G401 (cell line): ENCODE results near the gene STAP2. TPM values are rescaled to one million over a fixed set of nuclear protein-coding genes. Genes with fewer than 3 reads are reported as not detected.
"Not testable (repeated sequence)": the region's sequence is repeated elsewhere in the genome, so short reads cannot be mapped to it uniquely, and the experiment has no call there.

Experiments used
- DNase-seq: peaks from one replicate; pipeline ENCODE4 v3.0.0-alpha.2; 2015; ENCODE audit warnings: low spot score
- in situ Hi-C: cut with HindIII; loops from 2 replicates; pipeline ENCODE4 v1.10.0; 2016; ENCODE audit warnings: low sequenced_read_pairs, mixed read lengths
- total RNA-seq: library from RNA; depleted of rRNA; stranded (reverse); fragments of >200 nt; shearing (Covaris generic); gene quantifications from 2 replicates; pipeline ENCODE4 v1.2.3, GENCODE V29; 2014

The STAP2 gene
- total RNA-seq, 1 experiment from 2014 or later = 26.0 TPM

GRCh38 chr19:4360081-4360569 lies 21.5 kb upstream of the STAP2 start:
- in situ Hi-C loops = no loop called here
- DNase-seq = no peak

- in situ Hi-C loops = no loop called here
- DNase-seq = no peak
Observed at GRCh38 chr19:4359627-4360000, 21.0 kb upstream of the STAP2 start.

- DNase-seq = no peak
- in situ Hi-C loops = no loop called here
Observed at GRCh38 chr19:4358709-4359626, 20.3 kb upstream of the STAP2 start.

GRCh38 chr19:4357921-4358326 lies 19.3 kb upstream of the STAP2 start:
- in situ Hi-C loops = no loop called here

GRCh38 chr19:4357095-4357797 lies 18.6 kb upstream of the STAP2 start:
- DNase-seq = peak; percentile 51
- in situ Hi-C loops = no loop called here

More at GRCh38 chr19:4357921-4358326, 19.3 kb upstream of the STAP2 start:
- peak; percentile 41 for DNase-seq

GRCh38 chr19:4354897-4355296 lies 16.3 kb upstream of the STAP2 start:
- no peak for DNase-seq
- in situ Hi-C loops = no loop called here

GRCh38 chr19:4354282-4354681 lies 15.7 kb upstream of the STAP2 start:
- in situ Hi-C loops = no loop called here
- DNase-seq = no peak

GRCh38 chr19:4352701-4353121 lies 14.1 kb upstream of the STAP2 start:
- in situ Hi-C loops = no loop called here
- peak; percentile 62 for DNase-seq

GRCh38 chr19:4350726-4351125 lies 12.1 kb upstream of the STAP2 start:
- no peak for DNase-seq
- in situ Hi-C loops = no loop called here

- no peak for DNase-seq
- in situ Hi-C loops = no loop called here
Observed at GRCh38 chr19:4350111-4350510, 11.5 kb upstream of the STAP2 start.

GRCh38 chr19:4349225-4349624 lies 10.6 kb upstream of the STAP2 start:
- DNase-seq, in situ Hi-C loops: not testable (repeated sequence)

GRCh38 chr19:4347521-4347920 lies 8.9 kb upstream of the STAP2 start:
- in situ Hi-C loops = no loop called here
- DNase-seq = no peak

GRCh38 chr19:4346020-4346383 lies 7.4 kb upstream of the STAP2 start:
- no peak for DNase-seq
- in situ Hi-C loops = no loop called here

GRCh38 chr19:4345342-4346019 lies 6.9 kb upstream of the STAP2 start:
- in situ Hi-C loops = no loop called here
- DNase-seq = no peak

- DNase-seq = peak; percentile 90
- in situ Hi-C loops = no loop called here
Observed at GRCh38 chr19:4343370-4344307, 5.0 kb upstream of the STAP2 start, which contains the start of gene MPND. TSS of gene MPND (plus strand) at chr19:4343562. CDS start at chr19:4343594, 32 bp downstream.

- DNase-seq = peak; percentile 100
- in situ Hi-C loops = no loop called here
Observed at GRCh38 chr19:4342615-4343369, 4.2 kb upstream of the STAP2 start.

- in situ Hi-C loops = no loop called here
Observed at GRCh38 chr19:4342314-4342614, 3.6 kb upstream of the STAP2 start.

GRCh38 chr19:4337906-4338440 lies 654 bp downstream of the STAP2 start:
- DNase-seq = no peak
- in situ Hi-C loops = no loop called here

More at GRCh38 chr19:4342314-4342614, 3.6 kb upstream of the STAP2 start:
- no peak for DNase-seq
